GM19238 (cell line): Measurements from ENCODE around the gene REPIN1.
"Not testable (repeated sequence)": the region's sequence is repeated elsewhere in the genome, so short reads cannot be mapped to it uniquely, and the experiment has no call there.

Experiments
- DNase-seq: peaks from one replicate; pipeline ENCODE4 v3.0.0; 2011; ENCODE audit warnings: low spot score; ENCODE audit not compliant: insufficient read length

Gene REPIN1

GRCh38 chr7:150374472-150374871 is 5.8 kb downstream of the REPIN1 start:
- DNase-seq, result no peak

- DNase-seq, result no peak
Measured at GRCh38 chr7:150375662-150376521, 7.3 kb downstream of the REPIN1 start.

GRCh38 chr7:150376560-150376959 is 7.9 kb downstream of the REPIN1 start:
- DNase-seq, result no peak

- DNase-seq, result no peak
Measured at GRCh38 chr7:150377196-150377595, 8.6 kb downstream of the REPIN1 start.

- no peak for DNase-seq
Measured at GRCh38 chr7:150377635-150378034, 9.0 kb downstream of the REPIN1 start.

- DNase-seq, result peak; percentile 50
Measured at GRCh38 chr7:150378115-150378852, 9.7 kb downstream of the REPIN1 start.

- DNase-seq, result peak; percentile 99
Measured at GRCh38 chr7:150378853-150379440, 10.3 kb downstream of the REPIN1 start, which contains the start of gene ZNF775. ZNF775 (plus strand) TSS chr7:150379330; CDS start chr7:150388471, 9,141 bp downstream.

- DNase-seq, result peak; percentile 41
Measured at GRCh38 chr7:150379441-150380379, 11.1 kb downstream of the REPIN1 start.

GRCh38 chr7:150380463-150380862 is 11.8 kb downstream of the REPIN1 start:
- peak; percentile 49 for DNase-seq

- no peak for DNase-seq
Measured at GRCh38 chr7:150381096-150381495, 12.5 kb downstream of the REPIN1 start.

GRCh38 chr7:150381785-150382122 is 13.1 kb downstream of the REPIN1 start:
- DNase-seq, result no peak

- no peak for DNase-seq
Measured at GRCh38 chr7:150382123-150382843, 13.7 kb downstream of the REPIN1 start.

- DNase-seq, result no peak
Measured at GRCh38 chr7:150382844-150383225, 14.2 kb downstream of the REPIN1 start.

GRCh38 chr7:150383710-150384397 is 15.2 kb downstream of the REPIN1 start:
- DNase-seq, result no peak

GRCh38 chr7:150384406-150385301 is 16.0 kb downstream of the REPIN1 start:
- no peak for DNase-seq

- no peak for DNase-seq
Measured at GRCh38 chr7:150385302-150385723, 16.7 kb downstream of the REPIN1 start.

GRCh38 chr7:150385884-150386283 is 17.3 kb downstream of the REPIN1 start:
- not testable (repeated sequence) for DNase-seq

- no peak for DNase-seq
Measured at GRCh38 chr7:150388306-150388705, 19.7 kb downstream of the REPIN1 start.
